ENCODE measurements around the gene DNPH1.

- TF ChIP-seq GATA2 (IDR thresholded peaks at IDR 0.05; ENCODE audit: low read depth, low read length) (no peak), GATA3 (IDR thresholded peaks at IDR 0.05; ENCODE audit: low read depth, low read length) (no peak)
These were observed 33.6 kb upstream of the DNPH1 start for GRCh38 chr6:43262780-43263313.
